ENCODE data around the gene FUT4. TPM values are rescaled to one million over a fixed set of nuclear protein-coding genes. Genes with fewer than 3 reads are reported as not detected.
A peak's percentile ranks its signal among the peaks of the same experiment; 100 is the strongest.

The FUT4 gene
- total RNA-seq, 2 experiments from 2014 or later, result 5.9 to 6.2 TPM

DNA sequence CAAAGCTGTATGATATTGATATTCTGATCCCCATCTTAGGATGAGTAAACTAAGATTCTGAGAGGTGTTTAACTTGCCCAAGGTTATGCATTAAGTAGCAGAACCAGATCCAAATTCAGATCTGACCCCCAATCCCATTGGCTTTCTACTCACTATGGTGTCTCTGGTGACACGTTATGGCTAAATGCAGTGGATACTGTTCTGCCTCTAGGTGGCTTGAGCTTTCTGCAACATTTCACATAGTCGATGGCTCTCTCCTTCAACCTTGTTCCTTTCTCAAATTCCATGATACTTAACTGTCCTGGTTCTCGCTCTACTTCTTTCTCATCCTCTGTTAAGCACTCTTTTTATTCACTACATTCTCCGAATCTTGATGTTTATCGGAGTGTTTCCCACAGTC lies 22.0 kb upstream of the FUT4 start:
- Mint-ChIP-seq H3K4me1 (no peaks in the 10 kb centered on the region), H3K4me3 (no peak overlapping the region), H3K27ac (no peak overlapping the region), H3K9me3 (no peaks in the 10 kb centered on the region), H3K36me3 (no peaks in the 10 kb centered on the region), H3K27me3 (peaks cover 20% of the 10 kb centered on the region)
- DNase-seq, result no peak

DNA sequence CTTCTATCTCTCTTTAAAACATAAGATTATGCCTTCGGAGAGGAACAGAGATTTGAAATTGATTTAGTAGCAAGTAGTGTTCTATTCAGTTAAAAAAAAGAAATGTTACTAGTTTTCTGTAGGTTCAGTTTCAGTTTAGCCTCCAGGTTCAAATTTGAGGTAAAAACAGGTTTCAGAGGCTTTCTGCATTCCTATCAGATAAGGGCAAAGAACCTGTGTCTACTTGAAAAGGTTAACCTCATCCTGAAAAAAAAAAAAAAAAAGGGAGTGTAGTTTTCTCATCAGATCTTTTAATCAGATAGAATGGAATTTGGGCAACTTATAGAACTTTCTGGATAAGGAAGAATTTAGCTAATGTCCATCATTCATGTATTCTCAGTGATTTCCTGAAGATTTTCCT lies 19.4 kb upstream of the FUT4 start:
- no peaks in the 10 kb centered on the region for H3K4me1 Mint-ChIP-seq
- peaks cover 28% of the 10 kb centered on the region for H3K27me3 Mint-ChIP-seq
- no peak for DNase-seq
- H3K36me3 Mint-ChIP-seq, result no peaks in the 10 kb centered on the region
- H3K9me3 Mint-ChIP-seq, result no peaks in the 10 kb centered on the region
- no peak overlapping the region for H3K27ac Mint-ChIP-seq
- H3K4me3 Mint-ChIP-seq, result no peak overlapping the region

DNA sequence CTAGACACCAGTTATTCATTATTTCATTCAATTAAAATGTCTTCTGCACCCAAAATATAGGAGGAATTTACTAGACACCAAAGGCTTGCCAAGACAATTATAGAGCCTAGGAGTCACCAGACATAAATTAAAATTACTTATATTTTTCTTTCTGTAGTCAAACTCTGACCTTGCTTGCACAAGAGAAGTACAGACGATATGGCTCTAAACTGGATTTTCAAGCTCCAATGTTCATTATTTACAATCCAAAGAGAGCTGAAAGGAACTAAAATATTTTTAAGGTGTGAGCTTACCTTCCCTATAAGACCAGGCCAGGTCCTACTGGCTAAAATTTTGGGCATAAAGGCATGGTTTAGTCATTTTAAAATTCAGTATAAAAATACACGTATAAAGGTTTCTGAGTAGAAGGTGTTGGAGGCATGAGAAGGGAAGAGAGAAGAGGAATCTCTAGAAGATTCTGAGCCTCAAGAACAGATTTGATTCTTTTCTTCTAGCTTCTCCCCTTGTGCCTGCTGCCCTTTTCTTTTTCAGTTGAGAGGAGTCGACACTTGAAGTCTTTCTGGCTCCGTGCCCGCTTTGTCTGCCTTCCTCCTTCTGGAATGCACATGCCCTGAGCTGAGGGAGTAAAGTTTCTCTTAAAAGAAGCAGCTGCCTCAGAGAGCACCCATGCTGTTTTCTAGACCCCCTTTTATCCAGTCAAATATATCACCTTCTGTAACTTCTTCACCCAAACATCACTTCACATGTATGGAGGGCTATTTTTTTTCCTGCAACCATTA lies 18.0 kb upstream of the FUT4 start:
- Mint-ChIP-seq H3K27ac (no peak overlapping the region), H3K4me3 (no peak overlapping the region), H3K36me3 (no peaks in the 10 kb centered on the region), H3K27me3 (peaks cover 31% of the 10 kb centered on the region), H3K9me3 (no peaks in the 10 kb centered on the region), H3K4me1 (no peaks in the 10 kb centered on the region)
- no peak for DNase-seq

DNA sequence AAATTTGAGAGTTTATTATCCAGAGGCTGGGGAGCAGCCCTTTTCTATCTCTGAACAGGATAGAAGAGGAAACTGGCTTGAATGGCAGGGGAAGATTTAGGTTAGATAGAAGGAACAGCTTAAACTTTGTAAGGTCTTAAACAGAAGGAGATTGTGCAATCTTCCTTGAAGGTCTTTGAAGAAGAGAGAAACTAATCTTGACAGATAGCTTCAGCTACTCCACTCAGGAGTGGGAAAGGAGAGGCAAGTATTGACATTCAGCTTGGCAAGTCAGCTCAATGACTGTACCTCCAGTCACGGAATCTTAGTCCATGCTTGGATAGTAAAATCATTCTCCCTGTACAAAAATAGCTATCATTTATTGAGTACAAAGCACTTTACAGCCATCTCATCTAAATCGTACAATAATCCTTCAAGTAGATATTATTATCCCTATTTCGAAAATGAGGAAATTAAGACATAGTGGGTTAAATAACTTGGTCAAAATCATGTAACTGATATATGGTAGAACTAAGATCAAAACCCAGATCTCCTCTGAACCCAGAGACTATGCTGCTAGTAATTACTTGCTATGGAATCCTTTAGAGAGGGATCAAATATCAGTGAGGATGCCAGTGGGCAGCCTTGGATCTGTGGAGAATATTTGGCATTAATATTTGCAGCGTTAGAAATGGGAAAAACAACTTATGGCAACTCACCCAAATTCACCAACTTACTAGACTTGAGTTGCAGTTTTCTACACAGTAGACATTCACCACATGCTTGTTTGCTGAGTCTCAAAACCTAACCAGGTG lies 16.9 kb upstream of the FUT4 start:
- Mint-ChIP-seq H3K9me3 (no peaks in the 10 kb centered on the region), H3K4me1 (no peaks in the 10 kb centered on the region), H3K27me3 (peaks cover 40% of the 10 kb centered on the region), H3K27ac (no peak overlapping the region), H3K36me3 (no peaks in the 10 kb centered on the region), H3K4me3 (no peak overlapping the region)
- DNase-seq, result no peak

DNA sequence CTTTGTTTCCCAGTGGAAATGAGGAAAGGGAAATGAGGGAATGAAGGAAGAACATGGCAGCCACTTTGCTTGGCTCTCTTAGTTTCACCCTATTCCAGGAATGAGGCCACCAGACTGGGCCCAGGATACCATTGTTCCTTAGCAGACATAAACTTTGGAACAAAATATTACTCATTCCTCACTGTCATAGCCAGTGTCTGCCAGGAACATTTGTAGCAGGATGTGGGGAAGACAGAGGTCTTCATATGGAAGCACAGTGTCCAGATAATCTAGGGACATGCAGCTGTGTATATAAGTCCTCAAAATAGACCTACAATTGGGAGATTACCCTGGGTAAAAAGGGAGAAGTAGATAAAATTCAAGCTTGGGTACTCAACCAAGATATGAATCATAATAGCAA lies 15.2 kb upstream of the FUT4 start:
- H3K27me3 Mint-ChIP-seq, result peaks cover 47% of the 10 kb centered on the region

DNA sequence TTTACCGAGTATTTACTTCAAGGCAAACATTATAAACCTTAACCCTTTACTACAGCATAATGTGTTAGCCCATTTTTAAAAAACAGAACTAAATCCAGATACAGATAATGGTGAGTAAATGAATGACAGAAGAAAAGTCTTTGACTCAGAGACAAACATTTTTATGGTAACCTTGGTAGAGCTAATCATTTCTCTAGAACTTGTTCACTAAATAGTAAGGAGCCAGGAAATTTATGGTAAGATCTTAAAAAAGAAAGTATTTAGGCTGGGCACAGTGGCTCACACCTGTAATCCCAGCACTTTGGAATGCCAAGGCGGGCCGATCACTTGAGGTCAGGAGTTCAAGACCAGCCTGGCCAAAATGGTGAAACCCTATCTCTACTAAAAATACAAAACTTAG lies 11.5 kb upstream of the FUT4 start:
- no peak overlapping the region for H3K27ac Mint-ChIP-seq
- H3K36me3 Mint-ChIP-seq, result no peaks in the 10 kb centered on the region
- H3K27me3 Mint-ChIP-seq, result peaks cover 49% of the 10 kb centered on the region
- H3K9me3 Mint-ChIP-seq, result no peaks in the 10 kb centered on the region
- DNase-seq, result no peak
- H3K4me3 Mint-ChIP-seq, result no peak overlapping the region
- H3K4me1 Mint-ChIP-seq, result peaks cover 6% of the 10 kb centered on the region

More for the DNA sequence above, 15.2 kb upstream of the FUT4 start:
- Mint-ChIP-seq H3K9me3 (no peaks in the 10 kb centered on the region), H3K4me1 (no peaks in the 10 kb centered on the region), H3K27ac (no peak overlapping the region), H3K4me3 (no peak overlapping the region), H3K36me3 (no peaks in the 10 kb centered on the region)
- DNase-seq, result no peak

- Mint-ChIP-seq H3K9me3 (no peaks in the 10 kb centered on the region), H3K4me1 (peaks cover 6% of the 10 kb centered on the region), H3K4me3 (no peak overlapping the region), H3K27ac (no peak overlapping the region), H3K36me3 (no peaks in the 10 kb centered on the region), H3K27me3 (peaks cover 45% of the 10 kb centered on the region)
- no peak for DNase-seq
Observed at GRCh38 chr11:94533206-94533605, 10.5 kb upstream of the FUT4 start.

DNA sequence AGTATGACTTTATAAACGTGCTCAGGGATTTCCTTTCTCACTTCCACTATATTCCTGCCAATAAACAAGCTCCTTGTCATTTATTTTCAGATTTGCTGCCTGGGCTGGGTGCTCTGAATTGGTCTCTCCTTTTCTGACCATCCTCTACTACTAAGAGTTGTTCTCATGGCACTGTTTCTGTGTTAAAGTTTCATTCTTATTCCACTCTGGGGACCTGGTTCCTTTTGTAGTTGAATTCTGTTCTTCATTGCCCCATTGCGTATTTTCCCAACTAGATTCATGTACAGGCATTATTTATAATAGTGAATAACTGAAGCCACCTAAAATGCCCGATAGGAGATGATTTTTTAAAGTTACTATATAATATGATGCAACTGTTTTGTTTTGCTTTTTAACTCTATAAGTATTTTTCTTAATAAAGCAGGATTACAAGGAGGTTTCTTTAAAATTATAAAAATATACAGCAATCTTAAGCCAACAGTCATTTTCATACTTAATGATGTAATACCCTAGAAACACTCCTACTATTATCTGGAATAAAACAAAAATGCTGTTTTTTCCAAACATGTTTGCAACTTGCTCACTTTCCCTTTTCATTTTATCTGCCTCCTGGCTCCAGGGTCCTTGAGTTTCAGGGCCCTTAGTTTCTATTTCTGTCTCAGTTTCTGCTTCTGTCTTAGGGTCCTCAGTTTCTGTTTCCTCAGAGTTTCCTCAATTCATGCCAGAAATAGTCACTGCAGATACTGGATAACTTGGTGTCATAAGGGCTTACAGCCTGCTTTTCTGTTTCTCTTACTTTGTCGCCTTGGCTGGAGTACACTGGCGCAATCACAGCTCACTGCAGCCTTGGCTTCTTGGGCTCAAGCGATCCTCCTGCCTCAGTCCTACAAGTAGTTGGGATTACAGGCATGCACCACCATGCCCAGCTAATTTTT lies 9.8 kb upstream of the FUT4 start:
- Mint-ChIP-seq H3K36me3 (no peaks in the 10 kb centered on the region), H3K27me3 (peaks cover 41% of the 10 kb centered on the region), H3K9me3 (no peaks in the 10 kb centered on the region), H3K4me3 (no peak overlapping the region), H3K4me1 (peaks cover 6% of the 10 kb centered on the region), H3K27ac (no peak overlapping the region)
- DNase-seq, result no peak

DNA sequence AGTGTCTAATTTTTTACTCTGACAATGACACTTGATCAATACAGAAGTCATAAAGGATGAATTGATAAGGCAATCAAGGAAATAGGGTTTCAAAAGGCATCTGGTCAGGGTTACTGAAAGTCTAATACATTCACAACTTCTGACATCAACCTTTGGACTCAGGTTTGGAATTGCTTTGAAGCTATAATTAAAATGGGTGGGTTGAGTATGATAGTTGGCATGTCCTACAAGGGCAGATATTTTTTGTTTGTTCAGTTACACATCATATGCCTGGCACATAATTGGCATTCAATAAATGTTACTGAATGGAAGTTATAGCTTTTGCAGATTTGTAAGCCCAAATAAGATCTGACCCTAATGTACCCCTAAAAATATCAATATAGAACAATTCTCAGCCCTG lies 7.3 kb upstream of the FUT4 start:
- Mint-ChIP-seq H3K4me1 (peaks cover 7% of the 10 kb centered on the region), H3K36me3 (no peaks in the 10 kb centered on the region), H3K27ac (no peak overlapping the region), H3K27me3 (peaks cover 34% of the 10 kb centered on the region), H3K4me3 (no peak overlapping the region), H3K9me3 (no peaks in the 10 kb centered on the region)
- DNase-seq, result no peak

DNA sequence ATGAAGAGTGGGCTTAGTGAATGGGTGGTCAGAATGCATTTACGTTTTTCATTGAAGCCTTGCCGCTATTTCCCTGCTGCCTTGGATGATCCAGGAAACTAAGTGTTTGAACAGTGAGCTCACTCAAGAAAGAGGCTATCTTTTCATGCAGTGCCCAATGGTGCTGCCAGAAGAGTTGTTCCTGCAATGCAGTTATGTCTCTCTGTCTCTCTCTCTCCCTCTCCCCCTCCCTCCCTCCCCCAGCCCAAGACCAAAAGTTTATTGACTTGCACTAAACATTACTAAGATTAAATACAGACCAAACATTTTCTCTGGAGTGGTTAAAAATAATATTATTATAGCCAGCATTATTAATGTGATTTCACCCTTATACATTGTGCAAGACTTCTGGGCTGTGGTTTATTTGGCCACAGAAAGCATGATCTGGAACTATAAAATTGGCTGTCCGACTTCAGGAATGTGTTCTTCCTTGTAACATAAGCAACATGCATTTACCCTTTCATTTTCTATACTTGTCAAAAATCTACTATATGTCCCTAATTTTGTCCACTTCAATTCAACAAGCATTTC lies 6.6 kb upstream of the FUT4 start:
- no peak for DNase-seq
- H3K4me1 Mint-ChIP-seq, result peaks cover 7% of the 10 kb centered on the region

DNA sequence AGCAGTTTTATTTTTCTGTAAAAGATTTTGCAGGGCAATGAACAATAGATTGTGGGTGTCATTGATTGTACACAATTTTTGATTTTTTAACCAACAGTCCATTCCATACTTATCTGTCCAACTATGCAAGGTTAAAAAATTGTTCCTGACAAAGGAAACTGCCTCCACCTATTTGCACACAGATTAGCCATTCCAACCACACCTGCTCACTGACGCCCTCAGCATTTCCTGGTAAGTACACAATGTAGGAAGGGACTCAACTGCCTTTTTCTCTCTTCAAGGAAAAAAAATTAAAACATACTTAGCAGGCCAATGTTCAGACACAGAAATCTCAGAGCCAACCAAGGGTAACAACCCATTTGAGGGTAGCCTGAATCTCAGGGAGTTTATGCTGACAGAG lies 4.3 kb upstream of the FUT4 start:
- Mint-ChIP-seq H3K4me1 (peaks cover 11% of the 10 kb centered on the region), H3K9me3 (no peaks in the 10 kb centered on the region), H3K36me3 (peaks cover 4% of the 10 kb centered on the region), H3K27ac (no peak overlapping the region), H3K27me3 (peaks cover 14% of the 10 kb centered on the region), H3K4me3 (no peak overlapping the region)
- DNase-seq, result no peak

More for the DNA sequence above, 6.6 kb upstream of the FUT4 start:
- H3K4me3 Mint-ChIP-seq, result no peak overlapping the region
- H3K9me3 Mint-ChIP-seq, result no peaks in the 10 kb centered on the region
- H3K27ac Mint-ChIP-seq, result no peak overlapping the region
- H3K36me3 Mint-ChIP-seq, result no peaks in the 10 kb centered on the region
- peaks cover 29% of the 10 kb centered on the region for H3K27me3 Mint-ChIP-seq

- H3K4me1 Mint-ChIP-seq, result peaks cover 42% of the 10 kb centered on the region
- H3K27me3 Mint-ChIP-seq, result no peaks in the 10 kb centered on the region
- no peak for DNase-seq
- no peaks in the 10 kb centered on the region for H3K9me3 Mint-ChIP-seq
- peaks cover 15% of the 10 kb centered on the region for H3K36me3 Mint-ChIP-seq
- peak overlapping the region; percentile 78 for H3K4me3 Mint-ChIP-seq
- peak overlapping the region; percentile 42 for H3K27ac Mint-ChIP-seq
Observed at GRCh38 chr11:94544646-94545263, 1.0 kb downstream of the FUT4 start.

GRCh38 chr11:94545264-94546161 lies 1.8 kb downstream of the FUT4 start:
- peak overlapping the region; percentile 42 for H3K27ac Mint-ChIP-seq
- no peak for DNase-seq
- H3K4me1 Mint-ChIP-seq, result peaks cover 45% of the 10 kb centered on the region
- peak overlapping the region; percentile 78 for H3K4me3 Mint-ChIP-seq
- H3K36me3 Mint-ChIP-seq, result peaks cover 16% of the 10 kb centered on the region
- no peaks in the 10 kb centered on the region for H3K9me3 Mint-ChIP-seq
- no peaks in the 10 kb centered on the region for H3K27me3 Mint-ChIP-seq

- DNase-seq, result no peak
- H3K36me3 Mint-ChIP-seq, result peaks cover 18% of the 10 kb centered on the region
- H3K4me3 Mint-ChIP-seq, result peak overlapping the region; percentile 78
- peaks cover 45% of the 10 kb centered on the region for H3K4me1 Mint-ChIP-seq
- no peaks in the 10 kb centered on the region for H3K27me3 Mint-ChIP-seq
- H3K27ac Mint-ChIP-seq, result no peak overlapping the region
- no peaks in the 10 kb centered on the region for H3K9me3 Mint-ChIP-seq
Observed at GRCh38 chr11:94546162-94546470, 2.4 kb downstream of the FUT4 start.
